ENCODE data around the gene SH3RF2.

Gene SH3RF2

DNA sequence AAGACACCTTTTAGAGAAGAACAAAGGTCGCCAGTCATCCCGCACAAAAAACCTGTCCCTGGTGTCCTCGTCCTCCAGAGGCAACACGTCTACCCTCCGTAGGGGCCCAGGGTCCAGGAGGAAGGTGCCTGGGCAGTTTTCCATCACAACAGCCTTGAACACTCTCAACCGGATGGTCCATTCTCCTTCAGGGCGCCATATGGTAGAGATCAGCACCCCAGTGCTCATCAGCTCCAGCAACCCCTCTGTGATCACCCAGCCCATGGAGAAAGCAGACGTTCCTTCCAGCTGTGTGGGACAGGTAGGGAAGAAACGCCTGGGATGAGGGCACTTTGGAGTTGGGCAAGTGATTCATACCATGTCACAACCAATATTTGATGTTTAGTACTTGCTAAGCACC is 77.4 kb downstream of the SH3RF2 start:
- TF ChIP-seq TAF1 (IDR thresholded peaks at IDR 0.05; ENCODE audit: borderline replicate concordance, insufficient read depth, low read length) (no peak), SIN3A (IDR thresholded peaks at IDR 0.05; ENCODE audit: borderline replicate concordance, insufficient read depth, low read length) (no peak)

DNA sequence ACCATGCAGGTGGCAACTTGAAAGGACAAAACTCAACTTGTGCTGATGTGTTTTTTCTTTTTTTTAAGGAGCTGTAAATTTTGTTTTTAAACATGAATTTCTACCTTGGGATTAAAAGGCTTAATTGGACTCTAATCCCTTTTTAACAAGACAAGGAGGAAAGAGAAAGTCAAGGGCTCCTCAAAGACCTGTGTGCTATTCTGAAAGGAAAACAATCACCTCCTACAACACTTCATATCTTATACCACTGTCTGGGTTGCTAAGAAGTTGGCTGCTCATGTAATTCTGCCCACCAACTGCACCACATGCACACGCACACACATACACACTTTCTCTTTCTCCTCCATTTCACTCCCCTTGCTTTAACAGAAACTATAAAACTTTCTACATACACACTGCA is 78.6 kb downstream of the SH3RF2 start:
- TF ChIP-seq SIN3A (IDR thresholded peaks at IDR 0.05; ENCODE audit: borderline replicate concordance, insufficient read depth, low read length) (no peak), POLR2AphosphoS5 (IDR thresholded peaks at IDR 0.05; ENCODE audit: low read depth, low read length) (no peak), REST (IDR thresholded peaks at IDR 0.05; ENCODE audit: insufficient read depth in 1 of 2, low read depth in 2 of 2, low read length in 2 of 2) (no peak), TAF1 (IDR thresholded peaks at IDR 0.05; ENCODE audit: borderline replicate concordance, insufficient read depth, low read length) (no peak), FOXP2 (optimal IDR thresholded peaks at IDR 0.05; ENCODE audit: borderline replicate concordance, extremely low read depth, extremely low read length, insufficient read depth) (no peak)

DNA sequence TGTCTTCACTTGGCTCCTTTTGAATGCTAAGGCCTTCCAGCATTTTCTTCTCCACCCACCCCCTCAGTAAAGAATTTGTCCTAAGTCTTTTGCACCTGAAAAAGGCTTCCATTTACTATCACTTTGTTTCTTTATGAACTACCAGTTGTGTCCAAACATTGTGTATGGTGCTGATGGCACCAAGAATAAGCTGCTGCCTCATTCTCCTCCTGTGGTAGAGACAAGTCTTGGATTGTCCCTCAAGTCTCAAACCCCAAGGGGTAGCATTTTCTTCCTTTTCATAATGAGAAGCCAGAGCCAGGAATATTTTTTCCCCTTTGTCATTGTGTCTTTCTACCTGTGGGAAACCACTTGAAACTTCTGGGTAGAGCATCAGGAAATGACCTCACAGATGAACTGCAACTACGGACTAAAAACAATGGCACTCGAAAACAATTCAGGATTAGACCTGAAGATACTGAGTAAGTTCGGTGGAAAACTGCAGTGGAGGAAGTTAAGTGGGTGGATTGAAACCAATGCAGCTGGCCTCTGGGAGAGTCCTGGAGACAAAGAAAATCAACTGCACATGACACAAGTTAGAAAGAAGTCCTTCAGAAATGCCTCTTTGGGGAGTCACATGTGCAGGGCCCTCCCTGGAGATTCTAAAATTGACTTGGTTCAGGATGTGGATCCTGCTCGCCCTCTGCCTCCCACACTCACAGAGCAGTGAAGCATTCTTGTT is 80.5 kb downstream of the SH3RF2 start:
- TF ChIP-seq SIN3A (IDR thresholded peaks at IDR 0.05; ENCODE audit: borderline replicate concordance, insufficient read depth, low read length) (no peak), REST (IDR thresholded peaks at IDR 0.05; ENCODE audit: insufficient read depth in 1 of 2, low read depth in 2 of 2, low read length in 2 of 2) (no peak), FOXP2 (optimal IDR thresholded peaks at IDR 0.05; ENCODE audit: borderline replicate concordance, extremely low read depth, extremely low read length, insufficient read depth) (no peak), TAF1 (IDR thresholded peaks at IDR 0.05; ENCODE audit: borderline replicate concordance, insufficient read depth, low read length) (no peak)

DNA sequence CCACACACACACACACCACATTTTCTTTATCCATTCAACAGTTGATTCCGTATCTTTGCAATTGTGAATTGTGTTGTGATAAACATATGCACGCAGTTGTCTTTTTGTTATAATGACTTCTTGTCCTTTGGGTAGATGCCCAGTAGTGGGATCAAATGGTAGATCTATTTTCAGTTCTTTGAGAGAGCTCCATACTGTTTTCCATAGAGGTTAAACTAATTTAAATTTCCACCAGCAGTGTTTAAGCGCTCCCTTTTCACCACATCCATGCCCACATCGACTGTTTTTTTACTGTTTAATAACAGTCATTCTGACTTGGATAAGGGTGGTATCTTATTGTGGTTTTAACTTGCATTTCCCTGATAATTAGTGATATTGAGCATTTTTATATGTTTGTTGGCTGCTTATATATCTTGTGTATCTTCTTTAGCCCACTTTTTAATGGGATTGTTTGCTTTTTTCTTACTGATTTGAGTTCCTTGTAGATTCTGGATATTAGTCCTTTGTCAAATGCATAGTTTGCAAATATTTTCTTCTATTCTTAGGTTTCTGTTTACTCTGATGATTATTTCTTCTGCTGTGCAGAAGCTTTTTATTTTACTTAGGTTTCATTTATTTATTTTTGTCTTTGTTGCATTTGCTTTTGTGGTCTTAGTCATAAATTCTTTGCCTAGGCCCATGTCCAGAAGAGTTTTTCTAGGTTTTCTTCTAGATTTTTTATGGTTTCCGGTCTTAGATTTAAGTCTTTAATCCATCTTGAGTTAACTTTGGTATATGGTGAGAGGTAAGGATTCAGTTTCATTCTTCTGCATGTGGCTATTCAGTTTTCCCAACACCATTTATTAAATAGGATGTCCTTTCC is 82.4 kb downstream of the SH3RF2 start:
- no peak for TF ChIP-seq POLR2AphosphoS5 (IDR thresholded peaks at IDR 0.05; ENCODE audit: low read depth, low read length)
- TF ChIP-seq REST (IDR thresholded peaks at IDR 0.05; ENCODE audit: insufficient read depth in 1 of 2, low read depth in 2 of 2, low read length in 2 of 2), result no peak
- TF ChIP-seq SIN3A (IDR thresholded peaks at IDR 0.05; ENCODE audit: borderline replicate concordance, insufficient read depth, low read length), result no peak
- no peak for TF ChIP-seq TAF1 (IDR thresholded peaks at IDR 0.05; ENCODE audit: borderline replicate concordance, insufficient read depth, low read length)
- TF ChIP-seq FOXP2 (optimal IDR thresholded peaks at IDR 0.05; ENCODE audit: borderline replicate concordance, extremely low read depth, extremely low read length, insufficient read depth), result no peak

DNA sequence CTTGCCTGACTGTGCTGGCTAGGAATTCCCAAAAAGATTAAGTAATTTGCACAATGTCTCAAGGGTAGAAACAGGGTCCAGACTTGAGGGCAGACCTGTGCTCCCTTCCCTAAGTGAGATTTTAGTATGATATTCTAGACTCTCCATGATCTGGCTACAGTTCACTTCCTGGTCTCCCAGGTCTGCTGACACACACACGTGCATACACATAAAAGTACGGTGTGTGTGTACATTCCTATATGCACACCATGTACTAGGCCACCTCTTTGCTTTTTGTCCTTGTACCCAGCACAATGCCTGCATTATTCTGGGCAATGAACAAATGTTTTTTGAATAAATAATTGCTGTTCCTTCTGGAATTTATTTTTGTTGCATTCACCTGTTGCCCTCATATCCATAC is 83.7 kb downstream of the SH3RF2 start:
- no peak for TF ChIP-seq REST (IDR thresholded peaks at IDR 0.05; ENCODE audit: insufficient read depth in 1 of 2, low read depth in 2 of 2, low read length in 2 of 2)
- no peak for TF ChIP-seq SIN3A (IDR thresholded peaks at IDR 0.05; ENCODE audit: borderline replicate concordance, insufficient read depth, low read length)
- no peak for TF ChIP-seq TAF1 (IDR thresholded peaks at IDR 0.05; ENCODE audit: borderline replicate concordance, insufficient read depth, low read length)
- no peak for TF ChIP-seq FOXP2 (optimal IDR thresholded peaks at IDR 0.05; ENCODE audit: borderline replicate concordance, extremely low read depth, extremely low read length, insufficient read depth)
- no peak for TF ChIP-seq POLR2AphosphoS5 (IDR thresholded peaks at IDR 0.05; ENCODE audit: low read depth, low read length)
